H1 (cell line): Measurements from ENCODE around the gene PSMC3IP. TPM values are rescaled to one million over a fixed set of nuclear protein-coding genes. Genes with fewer than 3 reads are reported as not detected.

Experiments
- BCL11A ChIP-seq, 2 experiments: IDR thresholded peaks; one replicate each; pipeline ENCODE4 v1.6.1; 2011; ENCODE audit warnings: low read depth in 2 of 2, low read length in 2 of 2, mild to moderate bottlenecking in 2 of 2
- BRCA1 ChIP-seq: IDR thresholded peaks from 2 replicates; pipeline ENCODE4 v1.6.1; 2012; ENCODE audit warnings: low read depth, low read length, improper control_type of control experiment
- CHD7 ChIP-seq: fragments of 300-600 bp; sonication (generic); IDR thresholded peaks from 2 replicates; pipeline ENCODE4 v1.7.1; 2012; ENCODE audit warnings: low read length, moderate library complexity, mild to moderate bottlenecking, inconsistent platforms; ENCODE audit not compliant: insufficient replicate concordance
- KDM4A ChIP-seq: IDR thresholded peaks from one replicate; pipeline ENCODE4 v1.7.1; 2012; ENCODE audit warnings: low read depth, mild to moderate bottlenecking, moderate library complexity, low read length, inconsistent platforms; ENCODE audit not compliant: severe bottlenecking
- POLR2A ChIP-seq, 2 experiments: IDR thresholded peaks; 1 replicate in 1 of 2; 2 replicates in 1 of 2; pipeline ENCODE4 v1.6.1; 2011; ENCODE audit warnings: low read depth in 2 of 2, low read length in 2 of 2, mild to moderate bottlenecking in 2 of 2; ENCODE audit errors: control extremely low read depth in 1 of 2
- SUZ12 ChIP-seq: fragments of 200-600 bp; sonication (generic); IDR thresholded peaks from 2 replicates; pipeline ENCODE4 v1.6.1; 2012; ENCODE audit warnings: mild to moderate bottlenecking, inconsistent platforms, low read length, moderate library complexity, mixed read lengths
- ZNF274 ChIP-seq: IDR thresholded peaks from 2 replicates; pipeline ENCODE4 v1.7.0; 2012; ENCODE audit warnings: low read length, borderline replicate concordance; ENCODE audit errors: extremely low read depth
- polyA plus RNA-seq, 7 experiments: library from polyadenylated mRNA; depleted of rRNA in 3 of 7; stranded (reverse) in 5 of 7; unstranded in 2 of 7; fragments of >200 nt in 5 of 7; fragments of 200-250 nt in 2 of 7; gene quantifications; 1 replicate in 5 of 7; 2 replicates in 1 of 7; 4 replicates in 1 of 7; pipeline versions ENCODE4 v1.2.1 to v1.2.3, GENCODE V29; 2011 to 2013; ENCODE audit warnings: missing spikeins in 2 of 7, mixed read lengths in 2 of 7
- total RNA-seq: library from RNA; stranded (reverse); fragmentation: NEBNext Ultra II Directional; extraction: Animal tissue kit (Norgen Biotek cat#: 25700); gene quantifications from 2 replicates; pipeline ENCODE4 v1.2.1, GENCODE V29; 2021

Gene PSMC3IP
- total and polyA plus RNA-seq, 2 of the 8 experiments (the other 6 are each of a cell fraction or from before 2014, with no cell fraction given) = 11.5 to 21.9 TPM

GRCh38 chr17:42529061-42529460, 48.5 kb downstream of the PSMC3IP start (continued):
- no peak for TF ChIP-seq CHD7
- TF ChIP-seq SUZ12 = no peak
- TF ChIP-seq KDM4A = no peak
- TF ChIP-seq BCL11A (IDR thresholded peaks at IDR 0.05; ENCODE audit: low read depth in 2 of 2, low read length in 2 of 2) = no peak
- TF ChIP-seq ZNF274 = no peak
- TF ChIP-seq POLR2A (IDR thresholded peaks at IDR 0.05; ENCODE audit: control extremely low read depth in 1 of 2, low read depth in 2 of 2, low read length in 2 of 2) = no peak
- no peak for TF ChIP-seq BRCA1
- TF ChIP-seq, all 59 proteins: peak for 0
